Measurements from ENCODE around the gene PGF. TPM values are rescaled to one million over a fixed set of nuclear protein-coding genes. Genes with fewer than 3 reads are reported as not detected.

Gene PGF
- total and polyA plus RNA-seq, 4 donors, result 0.61 to 4.5 (median 1.8) TPM

GRCh38 chr14:74907744-74908143 lies 47.7 kb downstream of the PGF start:
- TF ChIP-seq MAX (IDR thresholded peaks at IDR 0.05) (no peak), EGR1 (IDR thresholded peaks at IDR 0.05; ENCODE audit: low read depth in 2 of 2) (no peak), NR2F2 (IDR thresholded peaks at IDR 0.05) (no peak), GABPA (IDR thresholded peaks at IDR 0.05 in 1 of 2, conservative IDR thresholded peaks at IDR 0.05 in 1 of 2) (no peak)
- Histone ChIP-seq H3K4me1 (ENCODE audit: control insufficient read depth in 4 of 4, insufficient read depth in 4 of 4, low read length in 3 of 4) (no peaks in the 10 kb centered on the region), H3K27ac (ENCODE audit: low read depth in 1 of 2, low read length in 2 of 2) (no peak overlapping the region), H3K9me3 (ENCODE audit: control insufficient read depth in 4 of 4, low read length in 3 of 4) (no peaks in the 10 kb centered on the region), H3K27me3 (ENCODE audit: control insufficient read depth in 4 of 4, insufficient read depth in 4 of 4, low read length in 3 of 4) (no peaks in the 10 kb centered on the region), H3K4me3 (ENCODE audit: low read depth in 1 of 3, low read length in 3 of 3) (no peak overlapping the region), H3K36me3 (ENCODE audit: control insufficient read depth in 4 of 4, insufficient read depth in 3 of 4, low read depth in 1 of 4, low read length in 3 of 4) (peaks cover 0 to 18% (median 7%) of the 10 kb centered on the region in 4 donors), H3K9ac (ENCODE audit: low read depth in 1 of 2, low read length in 2 of 2) (no peak overlapping the region)
- WGBS, result 51% methylated on average over 6 of the region's 6 CpGs
- DNase-seq (ENCODE audit: low spot score), result no peak

DNA sequence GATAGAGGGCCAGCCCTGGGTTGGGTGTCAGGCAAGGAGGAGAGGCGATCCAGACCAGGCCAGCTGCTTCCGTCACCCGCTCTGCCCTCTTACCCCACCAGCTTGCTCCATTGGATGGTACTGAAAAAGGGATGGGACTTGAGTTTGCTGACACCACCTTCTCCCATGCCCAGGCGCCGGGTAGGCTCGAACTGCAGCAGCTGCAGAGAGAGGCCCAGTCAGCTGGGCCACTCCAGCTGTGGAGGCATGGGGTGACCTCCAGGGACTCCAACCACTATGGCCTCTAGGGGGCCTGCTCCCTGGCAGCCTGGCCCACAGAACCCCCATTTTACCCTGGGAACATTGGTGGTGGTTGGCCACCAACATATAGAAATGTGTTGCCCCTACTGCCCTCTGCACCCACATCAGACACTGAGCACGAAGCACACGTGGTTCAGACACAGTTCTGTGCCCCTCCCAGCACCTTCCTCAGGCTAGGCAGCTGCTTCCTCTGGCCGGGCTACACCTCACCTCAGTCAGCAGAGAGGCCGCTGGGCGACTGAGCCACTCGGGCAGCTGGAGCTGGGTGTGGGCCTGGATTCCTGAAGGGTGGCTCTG lies 48.4 kb downstream of the PGF start:
- H3K4me1 ChIP-seq (ENCODE audit: control insufficient read depth in 4 of 4, insufficient read depth in 4 of 4, low read length in 3 of 4), result no peaks in the 10 kb centered on the region
- H3K9ac ChIP-seq (ENCODE audit: low read depth in 1 of 2, low read length in 2 of 2), result no peak overlapping the region
- no peaks in the 10 kb centered on the region for H3K9me3 ChIP-seq (ENCODE audit: control insufficient read depth in 4 of 4, low read length in 3 of 4)
- H3K4me3 ChIP-seq (ENCODE audit: low read depth in 1 of 3, low read length in 3 of 3), result no peak overlapping the region
- no peak for TF ChIP-seq RAD21 (IDR thresholded peaks at IDR 0.05)
- TF ChIP-seq, protein P1, sequence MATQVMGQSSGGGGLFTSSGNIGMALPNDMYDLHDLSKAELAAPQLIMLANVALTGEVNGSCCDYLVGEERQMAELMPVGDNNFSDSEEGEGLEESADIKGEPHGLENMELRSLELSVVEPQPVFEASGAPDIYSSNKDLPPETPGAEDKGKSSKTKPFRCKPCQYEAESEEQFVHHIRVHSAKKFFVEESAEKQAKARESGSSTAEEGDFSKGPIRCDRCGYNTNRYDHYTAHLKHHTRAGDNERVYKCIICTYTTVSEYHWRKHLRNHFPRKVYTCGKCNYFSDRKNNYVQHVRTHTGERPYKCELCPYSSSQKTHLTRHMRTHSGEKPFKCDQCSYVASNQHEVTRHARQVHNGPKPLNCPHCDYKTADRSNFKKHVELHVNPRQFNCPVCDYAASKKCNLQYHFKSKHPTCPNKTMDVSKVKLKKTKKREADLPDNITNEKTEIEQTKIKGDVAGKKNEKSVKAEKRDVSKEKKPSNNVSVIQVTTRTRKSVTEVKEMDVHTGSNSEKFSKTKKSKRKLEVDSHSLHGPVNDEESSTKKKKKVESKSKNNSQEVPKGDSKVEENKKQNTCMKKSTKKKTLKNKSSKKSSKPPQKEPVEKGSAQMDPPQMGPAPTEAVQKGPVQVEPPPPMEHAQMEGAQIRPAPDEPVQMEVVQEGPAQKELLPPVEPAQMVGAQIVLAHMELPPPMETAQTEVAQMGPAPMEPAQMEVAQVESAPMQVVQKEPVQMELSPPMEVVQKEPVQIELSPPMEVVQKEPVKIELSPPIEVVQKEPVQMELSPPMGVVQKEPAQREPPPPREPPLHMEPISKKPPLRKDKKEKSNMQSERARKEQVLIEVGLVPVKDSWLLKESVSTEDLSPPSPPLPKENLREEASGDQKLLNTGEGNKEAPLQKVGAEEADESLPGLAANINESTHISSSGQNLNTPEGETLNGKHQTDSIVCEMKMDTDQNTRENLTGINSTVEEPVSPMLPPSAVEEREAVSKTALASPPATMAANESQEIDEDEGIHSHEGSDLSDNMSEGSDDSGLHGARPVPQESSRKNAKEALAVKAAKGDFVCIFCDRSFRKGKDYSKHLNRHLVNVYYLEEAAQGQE (IDR thresholded peaks at IDR 0.05), result no peak
- no peak for TF ChIP-seq EGR1 (IDR thresholded peaks at IDR 0.05; ENCODE audit: low read depth in 2 of 2)
- no peak for TF ChIP-seq HNF4G (IDR thresholded peaks at IDR 0.05)
- no peak for TF ChIP-seq FOXA2 (IDR thresholded peaks at IDR 0.05)
- no peak for TF ChIP-seq NR2F2 (IDR thresholded peaks at IDR 0.05)
- TF ChIP-seq, protein P2, sequence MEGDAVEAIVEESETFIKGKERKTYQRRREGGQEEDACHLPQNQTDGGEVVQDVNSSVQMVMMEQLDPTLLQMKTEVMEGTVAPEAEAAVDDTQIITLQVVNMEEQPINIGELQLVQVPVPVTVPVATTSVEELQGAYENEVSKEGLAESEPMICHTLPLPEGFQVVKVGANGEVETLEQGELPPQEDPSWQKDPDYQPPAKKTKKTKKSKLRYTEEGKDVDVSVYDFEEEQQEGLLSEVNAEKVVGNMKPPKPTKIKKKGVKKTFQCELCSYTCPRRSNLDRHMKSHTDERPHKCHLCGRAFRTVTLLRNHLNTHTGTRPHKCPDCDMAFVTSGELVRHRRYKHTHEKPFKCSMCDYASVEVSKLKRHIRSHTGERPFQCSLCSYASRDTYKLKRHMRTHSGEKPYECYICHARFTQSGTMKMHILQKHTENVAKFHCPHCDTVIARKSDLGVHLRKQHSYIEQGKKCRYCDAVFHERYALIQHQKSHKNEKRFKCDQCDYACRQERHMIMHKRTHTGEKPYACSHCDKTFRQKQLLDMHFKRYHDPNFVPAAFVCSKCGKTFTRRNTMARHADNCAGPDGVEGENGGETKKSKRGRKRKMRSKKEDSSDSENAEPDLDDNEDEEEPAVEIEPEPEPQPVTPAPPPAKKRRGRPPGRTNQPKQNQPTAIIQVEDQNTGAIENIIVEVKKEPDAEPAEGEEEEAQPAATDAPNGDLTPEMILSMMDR (IDR thresholded peaks at IDR 0.05; ENCODE audit: low read depth, low read length, missing input control), result no peak
- no peak for TF ChIP-seq SP1 (IDR thresholded peaks at IDR 0.05)
- no peak for TF ChIP-seq TAF1 (conservative IDR thresholded peaks at IDR 0.05)
- peaks cover 0 to 26% (median 14%) of the 10 kb centered on the region in 4 donors for H3K36me3 ChIP-seq (ENCODE audit: control insufficient read depth in 4 of 4, insufficient read depth in 3 of 4, low read depth in 1 of 4, low read length in 3 of 4)
- WGBS, result 80% methylated on average over 12 of the region's 12 CpGs
- H3K27ac ChIP-seq (ENCODE audit: low read depth in 1 of 2, low read length in 2 of 2), result no peak overlapping the region
- no peak for DNase-seq (ENCODE audit: low spot score)
- H3K27me3 ChIP-seq (ENCODE audit: control insufficient read depth in 4 of 4, insufficient read depth in 4 of 4, low read length in 3 of 4), result no peaks in the 10 kb centered on the region

DNA sequence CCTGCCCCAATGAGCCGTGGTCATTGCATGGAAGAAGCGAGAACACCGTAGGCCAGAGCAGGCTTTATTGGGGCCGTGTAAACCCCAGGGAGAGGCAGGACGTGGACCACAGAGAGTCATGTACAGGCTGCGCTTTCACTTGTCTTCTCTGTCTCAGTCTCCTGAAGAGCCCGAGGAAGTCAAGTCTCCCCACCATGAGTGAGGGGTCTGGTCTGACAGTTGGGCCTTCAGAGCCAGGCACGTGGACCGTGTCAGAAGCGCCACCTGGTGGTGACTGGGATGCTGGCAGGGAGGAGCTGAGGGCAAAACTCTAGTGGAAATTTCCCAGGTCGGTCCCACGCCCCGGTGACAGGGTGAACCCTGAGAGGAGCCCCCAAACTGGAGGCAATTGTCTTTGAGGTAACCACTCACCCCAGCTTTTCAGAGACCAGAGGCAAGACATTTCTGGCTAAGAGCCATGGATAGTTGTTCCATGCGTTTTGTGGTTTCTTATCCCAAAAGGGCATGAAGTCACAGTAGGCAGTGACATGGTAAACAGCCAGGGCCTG lies 49.7 kb downstream of the PGF start:
- H3K27me3 ChIP-seq (ENCODE audit: control insufficient read depth in 4 of 4, insufficient read depth in 4 of 4, low read length in 3 of 4), result no peaks in the 10 kb centered on the region
- no peaks in the 10 kb centered on the region for H3K4me1 ChIP-seq (ENCODE audit: control insufficient read depth in 4 of 4, insufficient read depth in 4 of 4, low read length in 3 of 4)
- no peak overlapping the region for H3K9ac ChIP-seq (ENCODE audit: low read depth in 1 of 2, low read length in 2 of 2)
- H3K4me3 ChIP-seq (ENCODE audit: low read depth in 1 of 3, low read length in 3 of 3), result no peak overlapping the region
- H3K27ac ChIP-seq (ENCODE audit: low read depth in 1 of 2, low read length in 2 of 2), result no peak overlapping the region
- DNase-seq (ENCODE audit: low spot score), result peak; percentile 89
- H3K9me3 ChIP-seq (ENCODE audit: control insufficient read depth in 4 of 4, low read length in 3 of 4), result no peaks in the 10 kb centered on the region
- H3K36me3 ChIP-seq (ENCODE audit: control insufficient read depth in 4 of 4, insufficient read depth in 3 of 4, low read depth in 1 of 4, low read length in 3 of 4), result peaks cover 4 to 39% (median 25%) of the 10 kb centered on the region in 4 donors
- WGBS, result 42% methylated on average over 14 of the region's 14 CpGs
- no peak for TF ChIP-seq ATF3 (IDR thresholded peaks at IDR 0.05)
- no peak for TF ChIP-seq MAX (IDR thresholded peaks at IDR 0.05)
- peak; percentile 82 to 93 for TF ChIP-seq RAD21 (IDR thresholded peaks at IDR 0.05)
- no peak for TF ChIP-seq GABPA (IDR thresholded peaks at IDR 0.05 in 1 of 2, conservative IDR thresholded peaks at IDR 0.05 in 1 of 2)
- no peak for TF ChIP-seq HNF4A (conservative IDR thresholded peaks at IDR 0.05)
- TF ChIP-seq JUND (IDR thresholded peaks at IDR 0.05), result no peak
- no peak for TF ChIP-seq TAF1 (conservative IDR thresholded peaks at IDR 0.05)
- TF ChIP-seq, protein P1 (IDR thresholded peaks at IDR 0.05), result no peak

Measured in liver (tissue), 9 donors.